ENCODE results near the gene GTF2IRD1. TPM values are rescaled to one million over a fixed set of nuclear protein-coding genes. Genes with fewer than 3 reads are reported as not detected.
"Not testable (repeated sequence)": the region's sequence is repeated elsewhere in the genome, so short reads cannot be mapped to it uniquely, and the experiment has no call there.

The GTF2IRD1 gene
- total RNA-seq, 1 donor from 2014 or later, result 0.39 TPM

GRCh38 chr7:74507538-74508319 lies 54.0 kb downstream of the GTF2IRD1 start:
- intact Hi-C loops (cut with micrococcal nuclease), result no loop called here

DNA sequence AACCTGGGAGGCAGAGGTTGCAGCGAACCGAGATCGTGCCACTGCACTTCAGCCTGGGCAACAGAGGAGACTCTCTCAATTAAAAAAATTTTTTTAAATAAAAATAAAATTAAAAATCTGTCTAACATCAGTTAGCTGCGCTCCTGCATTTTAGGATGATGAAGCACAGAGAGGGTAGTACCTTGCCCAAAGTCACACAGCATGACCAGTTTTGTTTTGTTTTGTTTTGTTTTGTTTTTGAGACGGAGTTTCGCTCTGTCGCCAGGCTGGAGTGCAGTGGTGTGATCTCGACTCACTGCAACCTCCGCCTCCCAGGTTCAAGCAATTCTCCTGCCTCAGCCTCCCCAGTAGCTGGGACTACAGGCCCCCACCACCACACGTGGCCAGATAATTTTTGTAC lies 55.7 kb downstream of the GTF2IRD1 start:
- intact Hi-C loops (cut with micrococcal nuclease), result not testable (repeated sequence)

GRCh38 chr7:74511345-74511744 lies 57.6 kb downstream of the GTF2IRD1 start:
- intact Hi-C loops (cut with micrococcal nuclease), result no loop called here

DNA sequence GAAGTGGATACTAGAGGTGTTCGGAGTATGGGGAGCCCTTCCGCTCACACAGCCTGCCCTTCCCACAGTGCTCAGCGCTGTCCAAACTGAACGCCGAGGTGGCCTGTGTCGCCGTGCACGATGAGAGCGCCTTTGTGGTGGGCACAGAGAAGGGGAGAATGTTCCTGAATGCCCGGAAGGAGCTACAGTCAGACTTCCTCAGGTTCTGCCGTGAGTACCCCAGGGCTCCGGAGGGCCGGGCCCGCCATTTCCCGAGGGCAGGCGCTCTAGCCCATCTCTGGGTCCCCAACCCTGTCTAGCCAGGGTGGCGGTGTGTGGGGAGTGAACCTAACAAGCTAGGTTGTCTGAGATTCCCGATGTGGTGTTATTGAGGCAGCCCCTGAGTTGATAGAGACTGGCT lies 59.1 kb downstream of the GTF2IRD1 start:
- intact Hi-C loops (cut with micrococcal nuclease), result no loop called here

- intact Hi-C loops (cut with micrococcal nuclease), result no loop called here
Observed at GRCh38 chr7:74514131-74514591, 60.5 kb downstream of the GTF2IRD1 start.

GRCh38 chr7:74515276-74515675 lies 61.6 kb downstream of the GTF2IRD1 start:
- intact Hi-C loops (cut with micrococcal nuclease), result no loop called here

- intact Hi-C loops (cut with micrococcal nuclease), result no loop called here
Observed at GRCh38 chr7:74516214-74516613, 62.5 kb downstream of the GTF2IRD1 start.

DNA sequence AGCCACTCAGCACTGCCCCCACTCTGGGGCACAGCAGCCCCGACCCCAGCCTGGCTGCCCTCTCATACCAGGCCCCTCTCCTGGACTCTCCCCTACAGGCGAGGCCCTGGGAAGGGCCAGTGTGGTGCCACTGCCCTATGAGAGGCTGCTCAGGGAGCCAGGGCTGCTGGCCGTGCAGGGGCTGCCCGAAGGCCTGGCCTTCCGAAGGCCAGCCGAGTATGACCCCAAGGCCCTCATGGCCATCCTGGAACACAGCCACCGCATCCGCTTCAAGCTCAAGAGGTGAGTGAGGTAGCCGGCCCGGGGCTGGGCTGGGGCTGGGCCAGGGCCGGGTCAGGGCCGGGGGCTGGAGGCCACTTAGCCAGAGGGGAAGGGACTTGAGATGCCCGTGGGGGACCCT lies 64.3 kb downstream of the GTF2IRD1 start:
- intact Hi-C loops (cut with micrococcal nuclease), result no loop called here

DNA sequence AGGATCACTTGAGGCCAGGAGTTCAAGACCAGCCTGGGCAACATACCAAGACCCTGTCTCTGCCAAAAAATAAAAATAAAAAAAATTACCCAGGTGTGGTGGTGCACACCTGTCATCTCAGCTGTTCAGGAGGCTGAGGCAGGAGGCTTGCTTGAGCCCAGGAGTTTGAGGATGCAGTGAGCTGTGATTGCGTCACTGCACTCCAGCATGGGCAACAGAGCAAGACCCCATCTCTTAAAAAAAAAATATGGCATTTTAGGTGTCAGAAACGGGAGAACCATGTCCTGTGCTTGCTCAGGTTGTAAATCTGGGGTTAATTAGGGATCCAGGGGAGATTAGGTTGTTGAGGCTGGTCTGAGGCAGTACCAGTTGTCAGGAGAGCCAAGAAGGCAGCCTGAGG lies 64.9 kb downstream of the GTF2IRD1 start:
- intact Hi-C loops (cut with micrococcal nuclease), result no loop called here

DNA sequence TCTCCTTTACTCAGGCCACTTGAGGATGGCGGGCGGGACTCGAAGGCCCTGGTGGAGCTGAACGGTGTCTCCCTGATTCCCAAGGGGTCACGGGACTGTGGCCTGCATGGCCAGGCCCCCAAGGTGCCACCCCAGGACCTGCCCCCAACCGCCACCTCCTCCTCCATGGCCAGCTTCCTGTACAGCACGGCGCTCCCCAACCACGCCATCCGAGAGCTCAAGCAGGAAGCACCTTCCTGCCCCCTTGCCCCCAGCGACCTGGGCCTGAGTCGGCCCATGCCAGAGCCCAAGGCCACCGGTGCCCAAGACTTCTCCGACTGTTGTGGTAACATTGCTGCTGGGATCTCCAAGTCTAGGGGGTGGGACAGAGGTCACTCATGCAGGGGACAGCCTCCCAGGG lies 65.7 kb downstream of the GTF2IRD1 start:
- intact Hi-C loops (cut with micrococcal nuclease), result no loop called here

DNA sequence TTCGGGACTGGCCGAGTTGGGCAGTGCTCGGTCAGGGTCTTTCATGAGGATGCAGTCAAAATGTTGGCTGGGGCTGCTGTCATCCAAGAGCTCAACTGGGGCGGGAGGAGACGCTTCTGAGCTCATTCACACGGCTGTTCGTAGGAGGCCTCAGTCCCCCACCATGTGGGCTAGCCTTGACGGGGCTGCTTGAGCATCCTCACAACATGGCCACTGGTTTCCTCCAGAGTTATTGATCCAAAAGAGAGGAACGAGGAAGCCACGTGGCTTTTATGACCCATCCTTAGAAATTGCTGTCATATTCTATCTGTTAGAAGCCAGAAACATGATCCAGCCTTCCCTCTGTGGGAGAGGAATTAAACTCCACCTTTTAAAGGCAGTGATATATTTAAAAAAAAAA lies 68.1 kb downstream of the GTF2IRD1 start:
- intact Hi-C loops (cut with micrococcal nuclease), result no loop called here

DNA sequence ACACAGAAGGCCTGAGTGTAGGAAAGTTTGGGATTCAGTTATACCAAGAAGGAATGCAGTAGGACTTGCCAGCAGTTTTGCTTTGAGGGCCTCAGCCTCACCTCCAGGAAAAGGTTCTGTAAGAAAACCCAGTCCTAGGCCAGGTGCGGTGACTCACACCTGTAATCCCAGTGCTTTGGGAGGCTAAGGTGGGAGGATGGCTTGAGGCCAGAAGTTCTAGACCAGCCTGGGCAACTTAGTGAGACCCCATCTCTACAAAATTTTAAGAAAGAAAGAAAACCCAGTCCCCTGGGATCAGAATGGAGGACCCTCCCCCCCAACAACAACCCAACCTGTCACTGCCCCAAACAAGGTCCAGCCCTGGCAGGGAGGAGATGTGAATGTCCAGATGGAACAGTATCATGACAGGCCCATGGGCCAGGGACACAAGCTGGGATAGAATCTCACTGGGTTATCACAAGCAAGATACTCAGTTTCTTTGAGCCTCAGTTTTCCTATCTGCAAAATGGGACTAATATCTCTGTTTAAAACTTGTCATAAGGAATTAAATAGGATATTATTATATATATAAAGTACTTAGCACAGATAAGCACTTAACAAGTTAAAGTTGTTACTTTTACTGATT lies 68.7 kb downstream of the GTF2IRD1 start:
- intact Hi-C loops (cut with micrococcal nuclease), result no loop called here

GRCh38 chr7:74523015-74523414 lies 69.3 kb downstream of the GTF2IRD1 start:
- intact Hi-C loops (cut with micrococcal nuclease), result no loop called here

GRCh38 chr7:74525140-74525539 lies 71.4 kb downstream of the GTF2IRD1 start:
- intact Hi-C loops (cut with micrococcal nuclease), result no loop called here

DNA sequence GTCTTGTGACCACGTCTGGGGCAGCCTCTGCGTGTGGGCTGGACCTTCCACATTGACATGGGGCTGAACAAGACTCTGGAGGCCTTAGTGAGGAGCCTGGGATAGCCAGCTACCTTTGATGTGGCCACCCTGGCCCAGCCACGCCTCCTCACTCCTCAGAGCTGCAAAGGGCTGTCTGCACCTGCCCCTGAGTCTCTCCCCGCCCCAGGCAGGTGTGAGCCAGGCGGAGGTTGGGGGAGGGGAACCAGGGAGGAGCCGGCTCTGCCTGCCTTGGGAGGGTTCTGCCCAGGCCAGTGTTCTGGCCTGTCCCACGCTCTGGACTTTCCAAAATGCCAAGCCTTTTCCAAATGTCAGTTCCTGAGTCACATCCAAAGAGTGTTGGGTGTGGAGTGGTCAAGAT lies 72.2 kb downstream of the GTF2IRD1 start:
- intact Hi-C loops (cut with micrococcal nuclease), result no loop called here

DNA sequence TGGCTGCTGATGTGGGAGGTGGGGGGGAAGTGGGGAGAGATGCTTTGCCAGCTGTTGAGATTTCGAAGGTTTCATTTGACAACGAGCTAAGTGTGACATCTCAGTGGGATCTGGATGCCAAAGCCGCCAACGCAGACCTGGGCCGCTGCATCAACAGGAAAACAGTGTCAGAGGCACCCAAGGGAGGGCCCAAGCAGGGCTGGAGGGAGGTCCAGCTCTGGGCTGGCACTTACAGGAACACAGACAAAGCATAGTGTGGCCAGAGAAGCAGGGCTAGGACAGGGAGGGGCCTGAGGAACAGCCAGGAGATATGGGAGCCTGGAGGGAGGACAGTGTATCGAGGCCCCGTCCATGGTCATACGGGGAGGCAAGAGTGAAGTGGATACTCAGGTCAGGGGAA lies 73.1 kb downstream of the GTF2IRD1 start:
- intact Hi-C loops (cut with micrococcal nuclease), result no loop called here

GRCh38 chr7:74527842-74528241 lies 74.1 kb downstream of the GTF2IRD1 start:
- intact Hi-C loops (cut with micrococcal nuclease), result no loop called here

- intact Hi-C loops (cut with micrococcal nuclease), result not testable (repeated sequence)
Observed at GRCh38 chr7:74528773-74529172, 75.1 kb downstream of the GTF2IRD1 start.

GRCh38 chr7:74535951-74536356 lies 82.2 kb downstream of the GTF2IRD1 start:
- intact Hi-C loops (cut with micrococcal nuclease), result no loop called here

- intact Hi-C loops (cut with micrococcal nuclease), result not testable (repeated sequence)
Observed at GRCh38 chr7:74541937-74542336, 88.2 kb downstream of the GTF2IRD1 start.

DNA sequence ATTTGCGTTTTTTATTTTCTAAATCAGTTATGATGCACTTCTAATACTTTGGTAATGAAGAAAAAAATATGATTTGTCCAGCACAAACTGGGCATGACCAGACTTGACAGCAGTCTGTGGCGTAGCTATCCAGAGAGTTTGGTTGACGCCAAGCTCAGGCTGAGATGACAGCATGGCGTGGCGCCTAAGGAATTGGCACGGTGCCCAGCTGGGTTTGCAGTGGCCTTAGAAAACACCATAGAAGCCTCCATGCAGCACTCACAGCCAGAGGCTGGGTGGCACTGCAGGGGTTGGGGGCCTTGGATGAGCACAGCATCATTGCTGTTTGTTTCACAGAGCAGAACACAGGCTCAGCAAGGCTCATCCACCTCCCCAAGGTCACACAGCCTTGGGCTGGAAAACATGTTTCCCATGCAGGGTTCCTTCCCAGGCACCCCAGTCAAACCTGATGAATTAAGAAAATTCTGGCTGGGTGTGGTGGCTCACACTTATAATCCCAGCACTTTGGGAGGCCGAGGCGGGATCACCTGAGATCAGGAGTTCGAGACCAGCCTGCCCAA lies 88.9 kb downstream of the GTF2IRD1 start:
- intact Hi-C loops (cut with micrococcal nuclease), result no loop called here

- intact Hi-C loops (cut with micrococcal nuclease), result no loop called here
Observed at GRCh38 chr7:74544706-74545469, 91.2 kb downstream of the GTF2IRD1 start.
